C4-2B (cell line): ENCODE data around the gene POLN.

Experiments used
- H3K27ac ChIP-seq: fragments of 450-650 bp; 2 replicates; pipeline ENCODE4 v1.5.1; 2017
- CTCF ChIP-seq: fragments of 450-650 bp; conservative IDR thresholded peaks from 2 replicates; pipeline ENCODE4 v1.5.1; 2017; ENCODE audit warnings: mild to moderate bottlenecking
- ZFX ChIP-seq: fragments of 450-650 bp; IDR thresholded peaks from 2 replicates; pipeline ENCODE4 v1.6.1; 2017

The POLN gene

GRCh38 chr4:2256781-2257191, 14.9 kb upstream of the POLN start:
- no peak overlapping the region for H3K27ac ChIP-seq

GRCh38 chr4:2256156-2256731, 14.3 kb upstream of the POLN start:
- no peak for TF ChIP-seq ZFX
- no peak for TF ChIP-seq CTCF
- H3K27ac ChIP-seq, result no peak overlapping the region

More at GRCh38 chr4:2256781-2257191, 14.9 kb upstream of the POLN start:
- no peak for TF ChIP-seq CTCF
- no peak for TF ChIP-seq ZFX

- H3K27ac ChIP-seq, result no peak overlapping the region
- TF ChIP-seq CTCF, result no peak
- no peak for TF ChIP-seq ZFX
Observed at GRCh38 chr4:2255501-2256155, 13.7 kb upstream of the POLN start.

GRCh38 chr4:2254665-2255500, 13.0 kb upstream of the POLN start:
- no peak for TF ChIP-seq CTCF
- TF ChIP-seq ZFX, result no peak
- no peak overlapping the region for H3K27ac ChIP-seq

- H3K27ac ChIP-seq, result no peak overlapping the region
- TF ChIP-seq ZFX (no peak), CTCF (no peak)
Observed at GRCh38 chr4:2253160-2254084, 11.5 kb upstream of the POLN start.

- no peak overlapping the region for H3K27ac ChIP-seq
- TF ChIP-seq CTCF (no peak), ZFX (no peak)
Observed at GRCh38 chr4:2252530-2253091, 10.7 kb upstream of the POLN start.
